ENCODE results near the gene MYO1B.

GRCh38 chr2:191365089-191365488 is 119.9 kb downstream of the MYO1B start:
- TF ChIP-seq, protein P1, sequence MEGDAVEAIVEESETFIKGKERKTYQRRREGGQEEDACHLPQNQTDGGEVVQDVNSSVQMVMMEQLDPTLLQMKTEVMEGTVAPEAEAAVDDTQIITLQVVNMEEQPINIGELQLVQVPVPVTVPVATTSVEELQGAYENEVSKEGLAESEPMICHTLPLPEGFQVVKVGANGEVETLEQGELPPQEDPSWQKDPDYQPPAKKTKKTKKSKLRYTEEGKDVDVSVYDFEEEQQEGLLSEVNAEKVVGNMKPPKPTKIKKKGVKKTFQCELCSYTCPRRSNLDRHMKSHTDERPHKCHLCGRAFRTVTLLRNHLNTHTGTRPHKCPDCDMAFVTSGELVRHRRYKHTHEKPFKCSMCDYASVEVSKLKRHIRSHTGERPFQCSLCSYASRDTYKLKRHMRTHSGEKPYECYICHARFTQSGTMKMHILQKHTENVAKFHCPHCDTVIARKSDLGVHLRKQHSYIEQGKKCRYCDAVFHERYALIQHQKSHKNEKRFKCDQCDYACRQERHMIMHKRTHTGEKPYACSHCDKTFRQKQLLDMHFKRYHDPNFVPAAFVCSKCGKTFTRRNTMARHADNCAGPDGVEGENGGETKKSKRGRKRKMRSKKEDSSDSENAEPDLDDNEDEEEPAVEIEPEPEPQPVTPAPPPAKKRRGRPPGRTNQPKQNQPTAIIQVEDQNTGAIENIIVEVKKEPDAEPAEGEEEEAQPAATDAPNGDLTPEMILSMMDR (IDR thresholded peaks at IDR 0.05; ENCODE audit: low read depth, low read length) = no peak
- TF ChIP-seq EZH2phosphoT487 (IDR thresholded peaks at IDR 0.05; ENCODE audit: low read depth) = no peak

All from OCI-LY3 (cell line).